Activated T-cell treated with anti-CD3 and anti-CD28 coated beads for 4 hours (primary cell): ENCODE data around the gene CDR2.
"Not testable (repeated sequence)": the region's sequence is repeated elsewhere in the genome, so short reads cannot be mapped to it uniquely, and the experiment has no call there.

Experiments used
- DNase-seq: peaks from one replicate; pipeline ENCODE4 v3.0.0-alpha.2; 2020

Gene CDR2

DNA sequence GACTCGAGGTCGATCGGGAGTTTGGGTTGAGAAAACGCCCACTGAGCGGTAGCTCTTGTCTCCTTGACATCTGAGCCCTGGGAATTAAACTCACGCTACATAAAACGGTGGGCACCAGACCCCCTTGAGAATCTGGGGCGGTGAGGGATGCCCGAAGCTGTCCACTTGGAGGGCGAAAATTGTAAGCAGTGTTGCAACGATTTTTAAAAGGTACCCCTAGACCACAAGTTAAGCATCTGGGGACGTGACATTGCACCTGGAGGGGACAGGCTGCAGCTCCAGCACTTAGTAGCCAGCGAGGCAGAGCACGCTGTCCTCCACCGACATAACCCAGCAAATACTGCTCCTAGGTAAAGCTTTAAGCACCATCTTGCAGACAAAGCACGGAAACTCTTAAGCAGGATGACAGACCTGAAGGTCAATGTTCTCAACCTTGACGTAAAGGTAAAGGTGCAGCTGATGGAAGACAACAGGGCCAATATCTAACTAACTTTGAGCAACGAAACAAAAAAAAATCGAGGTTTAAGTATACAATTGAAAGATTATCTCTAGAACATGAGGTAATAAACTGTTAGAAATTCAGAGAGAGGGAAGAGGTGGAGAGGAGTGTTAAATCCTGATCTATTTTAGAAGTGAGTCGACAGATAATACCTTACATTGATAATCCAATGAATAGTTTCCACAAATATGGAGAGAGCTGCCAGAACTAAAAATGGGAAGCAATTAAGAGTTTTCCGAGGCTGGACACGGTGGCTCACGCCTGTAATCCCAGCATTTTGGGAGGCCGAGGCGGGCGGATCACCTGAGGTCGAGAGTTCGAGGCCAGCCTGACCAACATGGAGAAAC, 921 bp upstream of the CDR2 start:
- DNase-seq = no peak

- DNase-seq = no peak
These were observed 633 bp downstream of the CDR2 start for GRCh38 chr16:22373662-22374310.

GRCh38 chr16:22372882-22373661, 1.3 kb downstream of the CDR2 start:
- DNase-seq = no peak

DNA sequence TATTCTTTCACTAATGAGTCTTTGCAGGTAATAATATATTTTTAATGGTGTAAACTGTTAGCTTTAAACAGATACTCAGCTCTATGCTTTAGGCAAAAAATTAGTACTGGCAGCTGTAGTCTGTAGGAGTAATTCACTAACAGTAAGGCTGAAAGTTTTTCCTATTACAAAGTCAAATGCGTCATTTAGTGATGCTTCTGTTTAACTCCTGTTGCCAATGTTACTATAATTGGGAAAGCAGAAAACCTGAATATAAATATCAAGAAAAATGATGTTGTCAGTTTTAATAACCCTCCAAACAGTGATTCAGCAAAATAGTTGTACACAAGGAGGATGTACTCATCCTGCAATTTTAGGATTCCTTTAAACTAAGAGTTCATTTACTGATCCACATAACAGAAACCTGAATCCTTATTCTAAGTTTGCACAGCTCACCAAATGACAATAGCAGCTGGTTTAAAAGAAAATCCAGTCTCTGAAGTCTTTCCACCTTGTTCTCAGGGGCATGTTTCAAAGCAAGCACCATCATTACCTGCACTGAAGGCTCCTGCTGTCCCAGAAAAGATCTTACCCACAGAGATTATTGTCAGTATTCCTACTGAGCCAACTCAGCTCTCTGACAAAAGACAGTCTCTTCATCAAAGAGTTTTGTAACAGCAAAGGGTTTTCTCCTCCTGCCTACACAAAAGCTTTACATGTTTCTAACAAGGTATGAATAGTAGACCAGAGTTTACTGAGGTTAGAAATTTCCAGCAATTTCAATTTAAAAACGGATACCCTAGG, 4.2 kb downstream of the CDR2 start:
- DNase-seq = no peak

DNA sequence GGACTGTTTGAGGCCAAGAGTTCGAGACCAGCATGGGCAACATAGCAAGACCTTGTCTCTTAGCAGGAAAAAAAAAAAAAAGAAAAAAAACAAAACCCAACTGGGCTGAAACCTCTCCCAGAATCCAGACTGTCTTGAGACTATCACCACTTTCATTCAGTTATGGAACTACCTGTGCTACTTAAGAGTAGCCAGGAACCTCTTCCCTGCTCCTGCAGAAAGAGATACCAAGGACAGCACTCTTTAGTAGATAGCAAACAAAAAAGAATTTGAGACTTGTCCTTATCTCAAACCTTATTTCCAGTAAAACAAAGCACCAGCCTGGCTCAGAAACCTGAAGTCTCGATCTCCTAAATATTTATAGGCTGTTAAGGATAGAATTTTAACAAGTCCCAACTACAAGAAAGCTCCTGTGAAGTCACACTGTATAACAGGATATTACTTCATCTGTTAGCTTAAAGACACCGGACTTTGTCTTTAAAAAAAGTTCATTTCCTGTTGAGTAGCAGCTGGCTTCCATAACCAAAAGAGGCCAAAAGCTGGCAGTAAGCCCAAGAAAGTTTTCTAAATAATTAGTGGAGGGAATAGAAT, 5.1 kb downstream of the CDR2 start:
- no peak for DNase-seq

GRCh38 chr16:22368200-22368826, 6.1 kb downstream of the CDR2 start:
- DNase-seq = not testable (repeated sequence)

GRCh38 chr16:22366889-22367288, 7.5 kb downstream of the CDR2 start:
- DNase-seq = no peak

GRCh38 chr16:22366371-22366770, 8.0 kb downstream of the CDR2 start:
- no peak for DNase-seq

GRCh38 chr16:22364241-22364640, 10.2 kb downstream of the CDR2 start:
- no peak for DNase-seq

DNA sequence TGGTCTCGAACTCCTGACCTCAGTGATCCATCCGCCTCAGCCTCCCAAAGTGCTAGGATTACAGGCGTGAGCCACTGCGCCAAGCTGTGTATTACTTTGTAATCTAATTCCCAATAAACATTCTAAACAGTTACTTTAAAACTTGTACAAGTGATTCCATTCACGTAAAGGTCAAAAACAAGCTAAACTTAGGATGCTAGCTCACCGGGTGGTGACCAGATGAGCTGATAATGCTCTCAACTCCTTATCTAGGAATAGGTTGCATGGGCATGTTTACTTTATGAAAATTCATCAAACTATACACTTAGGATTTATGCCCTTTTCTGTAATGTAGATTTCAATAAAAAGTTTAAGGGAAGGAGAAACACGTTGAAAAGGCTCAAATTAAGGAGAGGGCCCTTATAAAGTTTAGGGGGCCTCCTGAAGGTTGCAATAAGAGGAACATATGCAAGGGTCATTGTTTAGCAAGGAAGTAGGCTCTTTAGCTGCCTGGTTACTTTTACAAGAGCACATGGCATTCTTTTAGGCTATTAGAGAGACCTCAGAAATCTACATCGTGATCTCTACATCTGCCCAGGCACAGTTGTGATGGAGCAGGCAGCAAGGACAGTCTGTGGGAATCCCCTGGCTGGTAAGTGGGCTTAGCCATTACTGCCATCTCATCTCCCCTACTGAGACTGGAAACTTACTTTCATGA, 13.3 kb downstream of the CDR2 start:
- DNase-seq = no peak

GRCh38 chr16:22359679-22360078, 14.7 kb downstream of the CDR2 start:
- DNase-seq = no peak

GRCh38 chr16:22358000-22358399, 16.4 kb downstream of the CDR2 start:
- no peak for DNase-seq

DNA sequence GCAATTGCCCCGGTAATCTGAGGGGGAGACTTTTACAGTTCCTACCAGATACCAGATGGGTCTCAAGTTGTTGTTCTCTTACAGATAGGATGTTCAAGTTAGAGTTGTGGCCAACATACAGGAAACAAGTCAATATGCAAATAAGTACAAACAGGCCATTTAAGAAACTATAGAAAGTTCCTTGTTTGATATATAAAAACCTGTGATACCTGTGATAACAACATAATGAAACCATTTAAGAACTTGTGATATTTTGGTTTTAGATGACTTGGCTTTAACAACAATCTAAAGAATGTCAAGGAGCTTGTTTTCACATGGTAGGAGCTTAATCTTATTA, 16.8 kb downstream of the CDR2 start:
- DNase-seq = no peak

DNA sequence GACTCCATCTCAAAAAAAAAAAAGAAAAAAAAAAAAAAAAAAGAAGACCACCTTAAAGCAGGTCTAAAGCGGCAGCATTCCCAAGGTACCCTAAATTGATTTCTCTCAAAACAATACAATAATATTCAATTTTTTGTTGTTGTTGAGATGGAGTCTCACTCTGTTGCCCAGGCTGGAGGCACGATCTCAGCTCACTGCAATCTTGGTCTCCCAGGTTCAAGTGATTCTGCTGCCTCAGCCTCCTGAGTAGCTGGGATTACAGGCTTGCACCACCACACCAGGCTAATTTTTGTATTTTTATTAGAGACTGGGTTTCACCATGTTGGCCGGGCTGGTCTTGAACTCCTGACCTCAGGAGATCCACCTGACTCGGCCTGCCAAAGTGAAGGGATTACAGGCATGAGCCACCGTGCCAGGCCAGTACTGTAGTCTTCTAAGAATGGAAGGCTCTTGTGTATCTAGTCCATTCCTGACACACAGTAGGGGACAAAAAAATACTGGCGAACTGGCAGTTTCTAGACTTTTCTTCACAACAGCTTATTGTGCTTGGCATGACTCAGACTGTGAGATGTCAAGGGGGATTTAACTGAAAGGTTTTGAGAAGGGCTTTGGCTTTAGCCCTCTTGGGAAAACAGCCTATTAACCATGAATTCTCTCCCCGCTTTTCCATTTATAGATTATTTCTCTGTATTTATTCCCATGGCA, 17.3 kb downstream of the CDR2 start:
- DNase-seq = no peak

- DNase-seq = no peak
These were observed 18.9 kb downstream of the CDR2 start for GRCh38 chr16:22355487-22355908.

DNA sequence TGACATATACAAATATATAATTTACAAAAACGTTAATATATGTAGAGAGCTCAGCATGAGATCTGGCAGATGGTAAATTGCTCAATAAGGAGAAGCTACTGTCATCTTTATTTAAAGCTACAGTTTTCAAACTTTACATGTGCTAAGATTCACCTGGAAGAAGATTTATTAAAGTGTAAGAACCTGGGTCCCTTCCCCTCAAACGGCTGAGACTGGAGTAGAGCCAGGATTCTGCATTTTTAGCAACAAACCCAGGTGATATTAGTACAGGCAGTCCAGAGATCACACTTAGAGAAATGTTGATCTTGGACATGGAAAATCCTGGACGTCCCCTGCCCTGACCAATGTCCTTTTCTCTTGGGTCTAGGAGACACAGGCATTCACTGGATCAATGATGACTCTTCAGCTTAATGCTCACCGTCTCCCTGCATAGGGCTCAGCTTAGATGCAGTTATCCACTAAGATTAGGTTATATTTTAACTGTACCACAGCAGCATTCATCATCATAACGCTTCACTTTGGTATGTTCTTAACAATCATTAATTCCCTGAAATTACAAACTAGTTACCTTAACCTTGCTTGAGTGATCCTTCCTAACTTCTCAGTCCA, 20.4 kb downstream of the CDR2 start:
- no peak for DNase-seq

- no peak for DNase-seq
These were observed 21.1 kb downstream of the CDR2 start for GRCh38 chr16:22353191-22353919.

GRCh38 chr16:22352723-22353122, 21.7 kb downstream of the CDR2 start:
- DNase-seq = no peak

DNA sequence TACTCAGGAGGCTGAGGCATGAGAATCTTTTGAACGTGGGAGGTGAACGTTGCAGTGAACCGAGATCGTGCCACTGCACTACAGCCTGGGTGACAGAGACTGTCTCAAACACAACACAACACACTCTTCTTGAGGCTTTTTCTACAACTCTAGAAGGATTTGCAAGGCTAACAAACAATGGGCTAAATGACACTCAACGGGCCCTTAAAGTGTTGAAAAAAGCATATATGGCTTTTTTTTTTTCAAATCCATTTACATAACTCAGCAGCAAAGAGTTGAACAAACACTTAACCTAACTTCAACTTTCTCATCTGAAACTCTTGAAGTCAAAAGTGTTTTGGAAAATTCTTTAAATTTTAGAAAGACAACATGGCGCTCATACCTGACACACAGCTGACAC, 22.3 kb downstream of the CDR2 start:
- no peak for DNase-seq

DNA sequence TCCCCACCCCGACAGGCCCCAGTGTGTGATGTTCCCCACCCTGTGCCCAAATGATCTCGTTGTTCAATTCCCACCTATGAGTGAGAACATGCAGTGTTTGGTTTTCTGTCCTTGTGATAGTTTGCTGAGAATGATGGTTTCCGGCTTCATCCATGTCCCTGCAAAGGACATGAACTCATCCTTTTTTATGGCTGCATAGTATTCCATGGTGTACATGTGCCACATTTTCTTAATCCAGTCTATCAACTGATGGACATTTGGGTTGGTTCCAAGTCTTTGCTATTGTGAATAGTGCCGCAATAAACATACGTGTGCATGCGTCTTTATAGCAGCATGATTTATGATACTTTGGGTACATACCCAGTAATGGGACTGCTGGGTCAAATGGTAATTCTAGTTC, 23.4 kb downstream of the CDR2 start:
- not testable (repeated sequence) for DNase-seq
